Measurements from ENCODE around the gene REEP3.
A peak's percentile ranks its signal among the peaks of the same experiment; 100 is the strongest.

The REEP3 gene

GRCh38 chr10:63591600-63592379 lies 70.6 kb downstream of the REEP3 start:
- FAIRE-seq = no peak

GRCh38 chr10:63593576-63593975 lies 72.4 kb downstream of the REEP3 start:
- FAIRE-seq = no peak

- FAIRE-seq = no peak
Observed at GRCh38 chr10:63595072-63595471, 73.9 kb downstream of the REEP3 start.

GRCh38 chr10:63596924-63597323 lies 75.7 kb downstream of the REEP3 start:
- no peak for FAIRE-seq

GRCh38 chr10:63600540-63600939 lies 79.3 kb downstream of the REEP3 start:
- FAIRE-seq = no peak

- FAIRE-seq = no peak
Observed at GRCh38 chr10:63603709-63604445, 82.7 kb downstream of the REEP3 start.

- FAIRE-seq = peak; percentile 51
Observed at GRCh38 chr10:63605197-63605967, 84.2 kb downstream of the REEP3 start.

GRCh38 chr10:63608511-63608910 lies 87.3 kb downstream of the REEP3 start:
- no peak for FAIRE-seq

- FAIRE-seq = no peak
Observed at GRCh38 chr10:63611078-63611477, 89.9 kb downstream of the REEP3 start.

GRCh38 chr10:63614371-63614891 lies 93.2 kb downstream of the REEP3 start:
- FAIRE-seq = no peak

- no peak for FAIRE-seq
Observed at GRCh38 chr10:63618552-63618951, 97.4 kb downstream of the REEP3 start.

GRCh38 chr10:63619426-63619825 lies 98.2 kb downstream of the REEP3 start:
- FAIRE-seq = no peak

- FAIRE-seq = no peak
Observed at GRCh38 chr10:63622097-63622496, 100.9 kb downstream of the REEP3 start.

- peak; percentile 23 for FAIRE-seq
Observed at GRCh38 chr10:63624701-63625100, 103.5 kb downstream of the REEP3 start.

- FAIRE-seq = peak; percentile 29
Observed at GRCh38 chr10:63627396-63627795, 106.2 kb downstream of the REEP3 start.

GRCh38 chr10:63627881-63628296 lies 106.7 kb downstream of the REEP3 start:
- FAIRE-seq = no peak

GRCh38 chr10:63628526-63629362 lies 107.5 kb downstream of the REEP3 start:
- FAIRE-seq = no peak

GRCh38 chr10:63629363-63630084 lies 108.3 kb downstream of the REEP3 start:
- peak; percentile 98 for FAIRE-seq

GRCh38 chr10:63630085-63630930 lies 109.1 kb downstream of the REEP3 start:
- FAIRE-seq = no peak

GRCh38 chr10:63630931-63631680 lies 109.9 kb downstream of the REEP3 start:
- FAIRE-seq = peak; percentile 14
